AG09319 (cell line): ENCODE results near the gene ZDHHC18.

Source experiments
- DNase-seq: peaks from one replicate; pipeline ENCODE4 v3.0.0-alpha.2; 2010; ENCODE audit warnings: low read depth; ENCODE audit errors: extremely low read depth
- CTCF ChIP-seq: IDR thresholded peaks from 2 replicates; pipeline ENCODE4 v1.5.1; 2011; ENCODE audit warnings: low read depth, mild to moderate bottlenecking, inconsistent platforms, low read length, moderate library complexity

Gene ZDHHC18

DNA sequence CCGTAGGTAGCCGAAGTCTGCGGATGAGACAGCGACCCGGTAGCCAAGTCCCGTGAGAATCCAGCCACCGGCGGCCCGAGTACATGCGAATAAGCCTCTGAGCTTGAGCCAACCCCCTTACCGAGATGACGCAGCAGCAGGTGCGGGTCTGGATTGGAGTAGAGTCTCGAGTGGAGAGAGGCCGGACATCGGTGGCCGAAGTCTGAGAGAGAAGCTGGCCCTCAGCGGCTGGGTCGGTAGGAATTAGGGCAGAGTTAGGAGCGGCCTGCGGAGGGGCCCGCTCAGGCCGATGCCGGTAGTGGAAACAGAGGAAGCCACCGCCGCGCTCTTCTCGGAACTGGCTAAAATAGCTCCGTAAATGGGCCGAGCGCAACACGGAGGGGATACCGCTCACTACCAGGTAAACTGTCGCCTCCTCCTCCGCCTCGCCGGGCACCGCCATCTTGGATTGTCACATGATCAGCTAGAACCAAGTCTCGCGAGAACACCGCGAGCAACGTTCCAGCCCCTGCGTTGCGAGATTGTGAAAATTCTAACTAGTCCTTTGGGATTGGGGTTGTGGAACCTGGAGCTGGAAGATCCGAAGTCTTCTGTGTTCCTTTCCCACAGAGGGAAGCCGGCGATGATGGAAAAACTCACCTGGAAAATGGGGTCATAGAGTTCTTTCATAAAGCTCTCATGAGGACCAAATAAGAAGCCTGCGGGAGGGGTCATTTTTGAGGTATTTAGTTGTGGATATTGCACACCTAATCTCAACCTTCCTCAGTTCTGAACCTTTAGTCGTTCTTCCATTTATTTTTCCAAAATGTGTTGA, 73.7 kb downstream of the ZDHHC18 start, which contains the start of gene GPATCH3:
Gene GPATCH3 (minus strand): TSS at position 467 of the 814 bp plus-strand sequence. CDS start 25 bp downstream, at position 442.
- no peak for TF ChIP-seq CTCF
- DNase-seq, result peak; percentile 85

DNA sequence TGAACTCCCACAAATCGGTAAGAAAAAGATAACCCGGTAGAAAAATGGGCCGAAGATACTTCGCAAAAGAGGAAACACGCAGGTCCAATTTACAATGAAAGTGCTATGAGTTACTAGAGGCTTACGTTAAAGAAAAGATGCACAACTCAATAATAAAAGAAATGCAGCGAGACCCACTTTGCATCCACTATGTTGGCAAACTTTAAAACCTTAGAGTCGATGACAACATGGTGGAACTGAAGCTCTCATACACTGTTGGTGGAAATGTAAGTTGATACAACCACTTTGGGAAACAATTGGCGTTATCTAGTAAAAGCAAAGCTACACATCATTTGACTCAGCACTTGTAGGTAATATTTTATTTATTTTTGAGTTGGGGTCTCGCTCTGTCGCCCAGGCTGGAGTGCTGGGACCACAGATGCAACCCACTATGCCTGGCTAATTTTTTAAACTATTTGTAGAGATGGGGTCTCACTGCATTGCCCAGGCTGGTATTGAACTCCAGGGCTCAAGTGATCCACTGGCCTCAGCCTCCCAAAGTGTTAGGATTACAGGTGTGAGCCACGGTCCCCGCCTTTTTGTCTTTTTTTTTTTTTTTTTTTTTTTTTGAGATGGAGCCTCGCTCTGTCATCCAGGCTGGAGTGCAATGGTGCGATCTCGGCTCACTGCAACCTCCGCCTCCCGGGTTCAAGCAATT, 74.5 kb downstream of the ZDHHC18 start:
- DNase-seq, result no peak
- no peak for TF ChIP-seq CTCF
